Gastroesophageal sphincter (tissue), 3 donors: ENCODE data around the gene CTIF.
"Not testable (repeated sequence)": the region's sequence is repeated elsewhere in the genome, so short reads cannot be mapped to it uniquely, and the experiment has no call there.

Experiments
- CTCF ChIP-seq, 4 experiments: fragments of 200-600 bp in 2 of 4; fragments of 450-650 bp in 2 of 4; sonication (generic) in 1 of 4; IDR thresholded peaks; one replicate each; pipeline ENCODE4 v1.5.1; 2017 to 2019; ENCODE audit warnings: antibody characterized with exemption in 4 of 4, mild to moderate bottlenecking in 2 of 4, moderate library complexity in 2 of 4
- EP300 ChIP-seq: sonication (generic); formaldehyde crosslinking; IDR thresholded peaks from one replicate; pipeline ENCODE4 v1.6.1; 2017; ENCODE audit warnings: antibody characterized with exemption, mild to moderate bottlenecking
- POLR2A ChIP-seq, 2 donors: fragments of 450-650 bp; IDR thresholded peaks; one replicate each; pipeline ENCODE4 v1.6.1; 2017; ENCODE audit warnings: antibody characterized with exemption in 2 of 2, mild to moderate bottlenecking in 2 of 2, moderate library complexity in 1 of 2
- POLR2AphosphoS5 ChIP-seq: sonication (generic); formaldehyde crosslinking; IDR thresholded peaks from one replicate; pipeline ENCODE4 v1.6.1; 2017; ENCODE audit warnings: antibody characterized with exemption

DNA sequence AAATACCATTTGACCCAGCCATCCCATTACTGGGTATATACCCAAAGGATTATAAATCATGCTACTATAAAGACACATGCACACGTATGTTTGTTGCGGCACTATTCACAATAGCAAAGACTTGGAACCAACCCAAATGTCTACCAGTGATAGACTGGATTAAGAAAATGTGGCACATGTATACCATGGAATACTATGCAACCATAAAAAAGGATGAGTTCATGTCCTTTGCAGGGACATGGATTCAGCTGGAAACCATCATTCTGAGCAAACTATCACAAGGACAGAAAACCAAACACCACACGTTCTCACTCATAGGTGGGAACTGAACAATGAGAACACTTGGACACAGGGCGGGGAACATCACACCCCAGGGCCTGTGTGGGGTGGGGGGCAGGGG is 115.8 kb downstream of the CTIF start:
- TF ChIP-seq POLR2AphosphoS5; POLR2A (IDR thresholded peaks at IDR 0.05); EP300; CTCF (IDR thresholded peaks at IDR 0.05): not testable (repeated sequence)
